Measurements from ENCODE around the gene STK11. TPM values are rescaled to one million over a fixed set of nuclear protein-coding genes. Genes with fewer than 3 reads are reported as not detected.

STK11 gene
- total and polyA plus RNA-seq, 12 donors, result 37.8 to 148 (median 93.7) TPM

- Histone ChIP-seq H3K27me3 (no peaks in the 10 kb centered on the region), H3K36me3 (replicated peaks in 1 of 2) (no peaks in the 10 kb centered on the region), H3K4me1 (replicated peaks in 1 of 2) (peaks cover 49 to 53% of the 10 kb centered on the region in 2 donors), H3K4me3 (peak overlapping the region in 1 of 4 donors; percentile 41), H3K27ac (peak overlapping the region in 4 of 5 donors; percentile 75 to 99 (median 93)), H3K9me3 (replicated peaks in 1 of 3) (no peaks in the 10 kb centered on the region)
- 0 to 22% (median 12%) methylated on average over 30 to 84 of the region's 84 CpGs for WGBS, 4 donors
- TF ChIP-seq POLR2A (IDR thresholded peaks at IDR 0.05) (no peak), CTCF (IDR thresholded peaks at IDR 0.05) (peak; percentile 33 to 99 (median 74))
- peak; percentile 83 to 94 (median 89) for DNase-seq
- intact Hi-C loops (cut with DNase I), result no loop called here
These were observed 34.5 kb downstream of the STK11 start for GRCh38 chr19:1239796-1240737.

- peak overlapping the region in 1 of 4 donors; percentile 91 for H3K4me3 ChIP-seq
- H3K36me3 ChIP-seq (replicated peaks in 1 of 2), result no peaks in the 10 kb centered on the region
- TF ChIP-seq POLR2A (IDR thresholded peaks at IDR 0.05) (no peak), CTCF (IDR thresholded peaks at IDR 0.05) (no peak)
- no peaks in the 10 kb centered on the region for H3K27me3 ChIP-seq
- no peaks in the 10 kb centered on the region for H3K9me3 ChIP-seq (replicated peaks in 1 of 3)
- H3K4me1 ChIP-seq (replicated peaks in 1 of 2), result peaks cover 58 to 62% of the 10 kb centered on the region in 2 donors
- intact Hi-C loops (cut with DNase I), result no loop called here
- 61 to 69% (median 66%) methylated on average over 6 to 15 of the region's 15 CpGs for WGBS, 4 donors
- peak in 3 of 7 donors; percentile 51 to 75 (median 59) for DNase-seq
- H3K27ac ChIP-seq, result peak overlapping the region in 3 of 5 donors; percentile 89 to 99 (median 97)
These were observed 35.3 kb downstream of the STK11 start for GRCh38 chr19:1240925-1241324.

- H3K9me3 ChIP-seq (replicated peaks in 1 of 3), result no peaks in the 10 kb centered on the region
- intact Hi-C loops (cut with DNase I), result no loop called here
- DNase-seq, result peak; percentile 93 to 96 (median 95)
- H3K27me3 ChIP-seq, result no peaks in the 10 kb centered on the region
- H3K27ac ChIP-seq, result peak within 1 kb of the TSS; percentile 30 to 99 (median 89)
- peaks cover 62 to 68% of the 10 kb centered on the region in 2 donors for H3K4me1 ChIP-seq (replicated peaks in 1 of 2)
- TF ChIP-seq POLR2A (IDR thresholded peaks at IDR 0.05) (peak; percentile 65 to 82), CTCF (IDR thresholded peaks at IDR 0.05) (no peak)
- H3K4me3 ChIP-seq, result peak within 1 kb of the TSS; percentile 22 to 91 (median 50)
- no peaks in the 10 kb centered on the region for H3K36me3 ChIP-seq (replicated peaks in 1 of 2)
- WGBS, 4 donors, result 1 to 2% (median 1%) methylated on average over 18 to 79 of the region's 79 CpGs
These were observed 36.0 kb downstream of the STK11 start, which contains the start of gene ATP5F1D for GRCh38 chr19:1241417-1242095. Gene ATP5F1D, plus strand, starts transcription at chr19:1241751. Its CDS starts 100 bp downstream, at chr19:1241851.
